ENCODE measurements around the gene NNMT. TPM values are rescaled to one million over a fixed set of nuclear protein-coding genes. Genes with fewer than 3 reads are reported as not detected.

NNMT gene
- total RNA-seq, 1 experiment from 2014 or later: 187 TPM

DNA sequence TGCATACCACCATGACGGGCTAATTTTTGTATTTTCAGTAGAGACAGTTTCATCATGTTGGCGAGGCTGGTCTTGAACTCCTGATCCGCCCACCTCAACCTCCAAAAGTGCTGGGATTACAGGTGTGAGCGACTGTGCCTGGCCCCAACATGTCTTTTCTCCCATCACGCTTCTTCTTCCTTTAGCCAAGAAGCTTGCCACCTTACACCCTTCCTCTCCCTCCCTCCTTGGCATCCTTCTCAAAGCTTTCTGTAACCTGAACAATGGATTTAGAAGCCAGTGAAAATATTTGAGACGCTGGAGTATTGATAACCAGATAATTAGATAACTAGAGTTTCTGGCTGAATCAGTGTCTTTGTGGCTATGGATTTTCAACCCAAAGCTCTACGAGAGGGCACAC lies 11.3 kb upstream of the NNMT start:
- no peak for DNase-seq (ENCODE audit: low read depth)

DNA sequence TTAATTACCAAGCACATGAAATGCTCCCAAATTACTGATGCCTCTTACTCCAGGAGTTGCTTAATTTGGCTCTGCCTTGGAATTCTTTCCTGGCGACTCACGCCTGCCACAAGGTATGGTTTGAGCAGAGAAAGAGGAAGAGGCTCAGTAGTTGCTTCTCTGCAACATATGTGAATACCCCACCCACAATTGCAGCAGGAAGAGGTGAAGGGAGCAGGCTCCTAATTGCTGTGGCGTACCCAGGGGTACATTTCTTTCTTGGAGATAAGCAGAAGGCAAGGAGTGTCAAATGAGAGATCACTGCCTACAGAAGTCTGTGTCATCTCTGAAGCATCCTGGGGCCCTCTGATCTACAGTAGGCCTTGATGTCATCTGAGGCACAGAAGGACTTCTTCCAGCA lies 10.6 kb upstream of the NNMT start:
- peak; percentile 50 for DNase-seq (ENCODE audit: low read depth)

DNA sequence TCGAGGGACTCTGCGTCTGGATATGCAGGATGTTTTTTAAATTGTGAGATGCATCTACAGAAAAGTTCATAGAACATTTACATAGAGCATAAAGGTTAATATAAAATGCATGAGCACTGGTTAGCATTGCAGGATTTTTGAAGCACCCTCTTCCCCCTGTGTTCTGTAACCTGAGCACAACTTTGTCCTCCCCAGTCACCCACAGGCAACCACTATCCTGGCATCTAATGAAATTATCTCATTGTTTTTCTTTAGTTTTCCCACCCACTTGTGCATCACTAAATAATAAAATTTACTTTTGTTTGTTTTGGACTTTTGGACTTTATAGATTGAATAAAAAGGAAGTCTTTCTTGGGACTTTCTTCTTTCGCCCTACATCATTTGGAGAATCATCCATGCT lies 10.0 kb upstream of the NNMT start:
- no peak for DNase-seq (ENCODE audit: low read depth)

DNA sequence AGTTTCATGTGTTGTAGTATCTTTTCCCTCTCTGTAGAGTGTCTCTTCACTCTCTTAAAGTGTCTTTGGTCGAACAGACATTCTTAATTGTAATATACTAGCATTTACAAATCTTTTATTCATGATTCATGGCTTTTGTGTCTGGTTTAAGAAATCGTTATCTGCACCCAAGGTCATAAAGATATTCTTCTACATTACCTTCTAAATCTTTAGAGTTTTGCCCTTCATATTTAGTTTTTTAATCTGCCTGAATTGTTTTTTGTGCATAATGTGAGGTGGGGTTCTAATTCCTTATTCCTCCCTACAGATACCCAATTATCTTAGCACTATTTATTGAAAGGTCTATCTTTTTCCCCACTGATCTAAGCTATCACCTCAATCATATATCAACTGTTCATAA lies 9.0 kb upstream of the NNMT start:
- DNase-seq (ENCODE audit: low read depth): no peak

DNA sequence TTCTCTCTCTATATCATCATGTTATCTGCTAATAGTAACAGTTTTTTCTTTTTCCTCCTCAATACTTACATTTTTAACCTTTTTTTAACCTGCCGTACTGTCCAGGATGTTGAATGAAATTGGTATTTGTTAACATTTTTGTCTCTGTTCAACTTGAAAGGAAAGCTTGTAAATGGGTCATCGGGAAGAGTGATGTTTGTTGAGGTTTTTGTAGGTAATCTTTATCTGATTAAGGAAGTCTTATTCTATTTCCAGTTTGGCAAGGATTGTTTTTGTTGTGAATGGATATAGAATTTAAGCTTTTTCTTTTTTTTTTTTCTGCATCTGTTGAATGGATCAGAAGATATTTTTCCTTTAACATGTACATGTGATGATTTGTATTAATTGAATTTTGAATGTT lies 8.1 kb upstream of the NNMT start:
- DNase-seq (ENCODE audit: low read depth): no peak

DNA sequence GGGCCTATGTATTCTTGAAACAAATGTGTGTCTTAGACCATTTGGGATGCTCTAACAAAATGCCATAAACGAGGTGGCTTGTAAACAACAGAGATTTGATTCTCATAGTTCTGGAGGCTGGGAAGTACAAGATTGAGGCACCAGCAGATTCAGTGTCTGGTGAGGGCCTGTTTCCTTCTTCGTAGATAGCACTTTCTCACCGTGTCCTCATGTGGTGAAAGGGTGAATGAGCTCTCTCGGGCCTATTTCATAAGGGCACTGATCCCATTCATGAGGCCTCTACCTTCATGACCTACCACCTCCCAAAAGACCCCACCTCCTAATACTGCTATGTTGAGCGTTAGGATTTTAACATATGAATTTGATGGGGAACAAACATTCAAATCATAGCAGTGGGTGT lies 6.4 kb upstream of the NNMT start:
- DNase-seq (ENCODE audit: low read depth): no peak

DNA sequence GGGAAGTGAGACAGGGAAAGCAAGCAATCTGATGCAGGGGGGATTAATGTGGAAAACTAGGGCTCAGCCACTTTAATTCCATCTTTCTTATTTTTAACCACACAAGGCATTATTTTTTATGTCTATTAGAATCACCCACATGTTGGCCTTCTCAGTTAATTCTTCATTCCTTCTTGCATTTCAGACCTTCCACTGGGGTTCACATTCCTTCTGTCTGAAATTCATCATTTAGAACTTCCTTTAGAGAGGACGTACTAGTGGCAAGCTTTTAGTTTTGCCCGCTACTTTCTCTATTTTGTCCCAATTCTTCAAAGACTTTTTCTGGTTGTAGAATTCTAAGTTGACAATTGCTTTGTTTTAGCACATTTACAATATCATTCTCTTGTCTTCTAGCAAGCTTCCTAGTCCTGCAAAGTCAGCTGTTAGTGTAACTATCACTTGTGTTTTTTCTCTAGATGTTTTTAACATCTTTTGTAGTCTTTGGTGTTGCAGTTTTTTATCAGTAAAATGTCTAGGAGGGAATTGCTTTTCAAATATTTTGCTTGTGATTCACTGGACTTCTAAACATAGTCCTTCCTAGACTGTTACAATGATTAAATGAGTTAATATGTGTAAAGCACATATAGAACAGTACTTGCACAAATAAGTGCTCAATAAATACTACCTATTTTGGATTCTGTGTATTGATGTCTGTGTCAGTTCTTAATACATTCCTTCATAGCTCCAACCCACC lies 5.5 kb upstream of the NNMT start:
- no peak for DNase-seq (ENCODE audit: low read depth)

DNA sequence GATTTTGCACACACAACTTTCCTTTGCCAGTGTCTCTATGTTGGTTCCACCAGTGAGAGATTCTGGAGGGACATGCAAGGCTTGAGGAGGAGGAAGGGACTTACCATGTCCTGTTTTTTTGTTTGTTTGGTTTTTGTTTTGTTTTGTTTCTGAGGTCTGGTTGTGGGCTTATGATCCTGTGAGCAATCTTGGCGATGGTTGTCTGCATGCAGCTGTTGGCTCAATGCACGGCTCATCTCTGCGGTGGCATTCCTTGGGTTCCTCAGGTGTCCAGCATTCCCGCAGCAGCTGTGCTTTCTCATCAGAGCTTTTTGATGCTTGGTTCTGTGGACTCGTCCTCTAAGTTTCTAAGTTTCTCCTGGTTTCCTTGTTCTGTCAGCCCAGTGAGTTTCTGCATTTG lies 4.8 kb upstream of the NNMT start:
- peak; percentile 82 for DNase-seq (ENCODE audit: low read depth)

DNA sequence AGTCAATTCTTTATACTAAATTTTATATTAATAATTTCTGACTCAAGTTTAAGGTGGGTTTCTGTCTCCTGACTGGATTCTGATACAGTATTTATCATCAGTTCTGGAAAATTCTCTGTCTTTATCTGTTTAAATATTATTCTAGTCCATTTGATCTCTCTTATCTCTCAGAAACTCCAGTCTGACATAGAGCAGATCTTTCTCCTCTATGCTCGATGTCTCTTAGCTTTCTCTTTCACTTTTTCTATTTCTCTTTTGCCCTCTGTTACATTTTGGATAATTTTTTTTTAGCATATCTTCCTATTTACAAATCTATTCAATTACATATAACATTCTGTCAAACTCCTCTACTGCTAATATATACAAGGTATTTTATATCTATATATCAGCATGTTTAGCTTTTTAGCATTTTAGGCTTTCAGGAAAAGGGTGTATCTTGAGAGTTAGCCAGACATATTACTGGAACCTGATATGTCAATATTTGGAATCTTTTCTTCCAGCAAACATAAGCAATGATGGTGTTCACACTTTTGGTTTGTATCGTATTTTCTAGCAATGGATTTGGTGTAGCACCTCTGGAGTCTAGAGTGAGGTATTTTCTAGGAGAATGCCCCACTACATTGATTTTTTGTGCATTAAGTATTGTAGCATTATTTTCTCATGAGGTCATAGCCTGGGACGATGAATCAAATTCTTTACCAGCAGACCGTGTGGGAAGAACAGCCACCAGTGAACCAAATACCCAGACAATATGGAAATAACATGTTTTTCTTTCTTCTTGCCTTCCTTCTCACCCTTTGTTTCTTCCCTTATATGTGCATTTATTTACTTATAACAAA lies 4.1 kb upstream of the NNMT start:
- DNase-seq (ENCODE audit: low read depth): peak; percentile 81

DNA sequence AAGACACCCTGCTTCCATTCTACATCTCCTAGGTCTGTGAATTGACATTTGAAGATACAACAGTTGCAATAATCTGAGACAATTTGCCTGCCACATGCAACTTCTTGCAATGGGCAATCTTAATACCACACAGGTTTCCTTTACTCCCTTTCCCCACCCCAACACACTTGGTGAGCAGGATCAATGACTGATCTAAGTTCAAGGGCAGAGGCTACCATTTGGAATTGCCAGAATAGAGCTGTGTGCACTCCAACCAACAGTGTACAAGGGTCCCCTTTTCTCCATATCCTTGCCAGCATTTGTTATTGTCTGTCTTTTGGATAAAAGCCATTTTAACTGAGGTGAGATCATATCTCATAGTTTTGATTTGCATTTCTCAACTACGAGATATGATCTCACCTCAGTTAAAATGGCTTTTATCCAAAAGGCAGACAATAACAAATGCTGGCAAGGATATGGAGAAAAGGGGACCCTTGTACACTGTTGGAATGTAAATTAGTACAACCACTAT lies 2.9 kb upstream of the NNMT start:
- DNase-seq (ENCODE audit: low read depth): peak; percentile 45

DNA sequence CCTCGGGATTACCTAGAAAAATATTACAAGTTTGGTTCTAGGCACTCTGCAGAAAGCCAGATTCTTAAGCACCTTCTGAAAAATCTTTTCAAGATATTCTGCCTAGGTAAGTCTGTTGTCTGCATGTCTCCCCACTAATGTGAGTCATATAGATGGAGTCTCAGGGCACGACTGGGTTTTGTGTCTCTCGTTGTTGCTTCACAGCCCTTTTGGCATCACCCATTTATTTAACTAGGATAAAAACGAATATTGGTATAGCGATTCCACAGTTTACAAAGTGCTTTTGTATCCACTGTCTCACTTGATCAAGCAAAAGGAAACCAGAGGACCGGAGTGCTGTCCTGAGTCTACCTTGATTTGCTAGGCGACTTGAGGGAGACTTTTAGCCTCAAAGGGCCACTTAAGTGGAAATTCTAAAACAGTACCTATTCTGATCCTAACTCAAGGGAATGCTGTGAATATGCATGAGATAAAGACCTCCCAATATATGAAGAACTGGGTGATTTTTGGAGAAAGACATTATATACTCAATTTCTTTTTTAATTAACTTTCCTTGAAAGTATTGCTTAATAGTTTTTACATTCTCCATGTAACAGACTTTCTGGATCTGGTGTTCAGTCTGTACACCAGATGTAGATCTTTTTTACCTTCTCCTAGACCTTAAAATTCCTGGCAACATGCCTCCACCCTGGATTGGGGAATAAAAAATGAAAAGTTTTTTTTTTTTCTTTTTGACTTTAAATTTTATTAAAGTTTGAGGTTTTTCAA lies 590 bp downstream of the NNMT start:
- peak; percentile 36 for DNase-seq (ENCODE audit: low read depth)

DNA sequence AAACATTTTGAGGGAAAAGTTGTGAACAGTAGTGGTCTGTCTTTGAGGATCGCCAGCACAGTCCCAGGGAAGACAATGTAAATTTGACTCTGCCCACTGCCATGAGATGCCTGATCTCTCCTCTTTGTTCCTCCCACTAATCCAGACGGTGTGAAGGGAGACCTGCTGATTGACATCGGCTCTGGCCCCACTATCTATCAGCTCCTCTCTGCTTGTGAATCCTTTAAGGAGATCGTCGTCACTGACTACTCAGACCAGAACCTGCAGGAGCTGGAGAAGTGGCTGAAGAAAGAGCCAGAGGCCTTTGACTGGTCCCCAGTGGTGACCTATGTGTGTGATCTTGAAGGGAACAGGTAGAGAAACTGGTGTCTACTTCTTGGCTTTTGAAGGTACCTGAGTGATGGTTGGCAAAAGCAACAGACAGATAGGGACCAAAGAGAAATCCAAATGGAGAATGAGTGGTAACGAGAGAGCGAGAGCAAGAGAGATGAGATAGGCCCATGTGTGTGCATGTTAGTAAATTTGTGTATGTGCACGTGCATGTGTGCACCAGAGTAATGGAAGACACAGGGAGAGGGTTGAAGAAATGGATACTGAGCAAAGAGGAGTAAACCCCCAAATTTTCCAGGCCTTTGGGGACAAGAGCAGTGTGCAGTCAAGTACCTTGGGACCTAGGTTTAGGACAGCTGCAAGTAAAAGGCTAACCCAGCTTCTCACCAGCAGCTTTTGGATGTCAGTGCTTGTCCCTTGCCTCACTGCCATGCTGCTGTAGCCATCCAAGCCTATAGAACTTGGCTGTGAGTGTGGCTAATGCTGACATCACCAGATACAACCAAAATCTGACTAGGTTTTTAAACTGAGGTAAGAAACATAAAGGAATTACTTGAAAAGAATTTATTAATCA lies 1.9 kb downstream of the NNMT start:
- no peak for DNase-seq (ENCODE audit: low read depth)

DNA sequence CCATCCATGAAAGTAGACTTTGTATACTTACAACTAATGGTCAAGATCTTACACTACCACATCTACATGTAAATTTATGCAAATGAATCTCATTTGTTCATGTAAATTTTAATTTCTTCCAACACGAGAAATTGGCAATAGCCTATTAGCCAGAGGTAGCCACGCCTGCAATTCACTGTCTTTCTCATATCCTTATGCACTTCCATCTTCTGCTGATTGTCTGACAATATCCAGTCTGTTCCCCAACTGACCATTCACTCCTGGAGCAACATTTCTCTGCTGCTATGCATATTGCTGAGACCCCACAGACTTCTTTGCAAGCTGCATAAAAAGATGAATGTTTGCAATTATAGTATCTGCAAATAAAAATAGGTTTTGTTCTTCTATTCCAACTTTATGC lies 2.5 kb downstream of the NNMT start:
- DNase-seq (ENCODE audit: low read depth): no peak

DNA sequence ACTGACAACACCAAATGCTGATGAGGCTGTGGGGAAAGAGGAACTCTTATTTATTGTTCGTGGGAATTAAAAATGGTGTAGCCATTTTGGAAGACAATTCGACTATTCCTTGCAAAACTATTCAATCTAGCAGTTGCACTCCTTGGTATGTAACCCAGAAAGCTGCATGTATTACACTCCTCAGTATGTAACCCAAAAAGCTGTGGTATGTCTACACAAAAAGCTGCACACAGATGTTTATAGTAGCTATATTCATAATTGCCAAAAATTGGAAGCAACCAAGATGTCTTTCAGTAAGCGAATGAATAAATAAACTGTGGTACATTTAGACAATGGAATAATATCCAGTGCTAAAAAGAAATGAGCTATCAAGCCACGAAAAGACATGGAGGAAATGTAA lies 4.9 kb downstream of the NNMT start:
- DNase-seq (ENCODE audit: low read depth): no peak

DNA sequence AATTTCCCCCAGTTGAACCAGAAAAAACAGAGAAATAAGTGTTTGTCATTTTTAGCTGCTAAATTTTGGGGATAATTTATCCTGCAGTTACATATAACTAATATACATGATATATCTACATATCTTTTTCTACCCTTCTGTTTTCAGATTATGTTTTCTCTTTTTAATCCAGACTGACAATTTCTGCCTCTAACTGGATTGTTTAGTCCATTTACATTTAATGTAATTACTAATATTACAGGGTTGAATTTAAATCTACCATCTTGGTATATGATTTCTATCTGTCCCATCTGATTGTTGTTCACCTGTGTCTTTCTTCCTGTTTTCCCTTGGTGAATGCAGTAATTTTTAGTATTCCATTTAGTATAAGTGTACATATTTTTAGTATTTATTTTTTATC lies 5.7 kb downstream of the NNMT start:
- DNase-seq (ENCODE audit: low read depth): no peak

DNA sequence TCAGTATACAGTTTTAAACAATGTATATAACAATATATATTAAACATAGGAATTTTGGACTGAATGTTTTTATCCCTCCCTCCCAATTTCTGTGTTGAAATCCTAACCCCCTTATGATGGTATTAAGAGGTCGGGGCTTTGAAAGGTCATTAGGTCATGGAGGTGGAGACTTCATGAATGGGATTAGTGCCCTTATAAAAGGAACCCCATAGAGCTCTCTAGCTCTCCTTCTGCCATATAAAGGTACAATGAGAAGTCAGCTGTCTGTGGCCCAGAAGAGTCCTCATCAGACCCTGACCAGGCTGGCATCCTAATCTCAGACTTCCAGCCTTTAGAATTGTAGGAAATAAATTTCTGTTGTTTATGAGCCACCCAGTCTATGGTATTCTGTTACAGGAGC lies 6.5 kb downstream of the NNMT start:
- no peak for DNase-seq (ENCODE audit: low read depth)

DNA sequence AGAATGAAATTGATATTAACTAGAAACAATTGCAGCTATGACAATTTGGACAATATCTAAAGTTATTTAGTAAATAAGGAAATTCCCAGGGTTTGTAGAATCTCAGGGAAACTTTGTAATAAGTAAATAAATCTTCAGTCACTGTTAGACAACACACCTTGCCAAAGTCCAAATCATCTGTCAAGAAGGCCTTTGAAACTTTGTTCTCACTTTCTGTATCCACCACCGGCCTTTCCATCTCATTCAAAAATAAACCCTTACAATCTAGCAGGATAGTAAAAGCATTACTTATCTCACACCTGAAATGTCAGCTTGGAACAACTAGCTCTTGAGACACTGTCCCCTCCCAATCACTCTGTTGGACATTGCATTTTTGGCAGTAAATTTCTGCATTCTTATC lies 7.9 kb downstream of the NNMT start:
- no peak for DNase-seq (ENCODE audit: low read depth)

DNA sequence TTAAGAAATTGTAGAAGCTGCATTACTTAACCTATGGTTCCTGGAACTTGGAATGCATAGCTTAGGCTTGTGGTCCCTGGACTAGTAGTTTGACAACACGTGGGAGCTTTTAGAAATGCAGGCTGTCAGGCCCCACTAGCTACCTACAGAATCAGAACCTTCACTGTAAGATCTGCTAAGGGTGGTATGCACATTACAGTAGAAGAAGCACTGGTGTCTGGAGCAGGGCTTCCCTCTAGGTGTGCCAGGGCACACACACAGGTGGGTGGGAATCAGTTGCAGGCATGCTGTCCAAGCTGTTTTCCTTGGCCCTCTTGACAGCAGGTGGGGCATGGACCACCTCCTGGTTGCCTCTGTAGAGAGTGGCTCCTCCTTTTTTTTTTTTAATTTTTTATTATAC lies 8.8 kb downstream of the NNMT start:
- DNase-seq (ENCODE audit: low read depth): no peak

DNA sequence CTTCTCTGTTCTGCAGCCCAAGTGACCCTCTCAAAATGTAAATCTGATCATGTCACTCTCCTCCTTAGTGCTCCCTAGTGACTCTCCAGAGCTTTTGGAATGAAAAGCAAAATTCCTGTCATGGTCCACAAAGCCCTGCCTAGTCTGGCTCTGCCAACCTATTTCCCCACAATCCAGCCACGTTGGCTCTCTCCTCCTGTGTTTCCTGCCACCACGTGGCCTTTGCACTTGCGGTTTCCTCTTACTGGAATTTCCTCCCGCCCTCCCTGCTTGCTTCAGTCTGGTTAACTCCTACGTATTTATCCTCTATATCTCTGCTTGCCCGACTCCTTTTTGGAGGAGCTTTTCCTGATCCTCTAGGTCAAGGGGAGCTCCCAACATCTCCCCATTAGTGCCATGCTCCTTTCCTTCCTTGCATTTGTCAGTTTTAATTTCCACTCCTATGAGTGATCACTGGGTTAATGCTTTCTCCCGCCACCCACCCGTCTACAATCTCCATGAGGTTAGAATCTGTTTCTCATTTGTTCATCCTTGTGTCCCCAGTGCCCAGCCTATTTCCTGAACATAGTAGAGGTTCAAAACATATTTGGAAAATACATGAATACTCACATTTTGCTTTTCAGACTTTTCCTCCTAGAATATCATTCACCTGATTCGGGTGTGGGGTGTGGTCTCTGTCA lies 11.5 kb downstream of the NNMT start:
- peak; percentile 86 for DNase-seq (ENCODE audit: low read depth)

DNA sequence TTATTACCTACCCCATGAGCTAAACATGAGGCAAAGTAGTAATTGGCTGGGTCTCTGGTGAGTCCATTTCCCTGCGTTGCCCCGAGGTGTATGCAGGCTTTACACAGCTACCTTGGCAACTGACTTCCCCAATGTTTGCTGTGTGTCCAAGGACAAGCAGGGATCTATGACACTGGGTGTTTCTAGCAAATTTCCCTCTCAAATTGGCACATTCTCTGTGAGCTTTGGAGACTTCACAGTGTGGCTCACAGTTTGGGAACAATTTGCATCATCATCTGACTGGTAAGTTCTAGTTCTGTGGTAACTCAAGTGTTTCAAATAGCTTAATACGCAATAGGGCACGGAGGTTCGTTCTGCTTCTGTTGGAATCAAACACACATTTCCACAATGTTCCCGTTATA lies 12.5 kb downstream of the NNMT start:
- no peak for DNase-seq (ENCODE audit: low read depth)

DNA sequence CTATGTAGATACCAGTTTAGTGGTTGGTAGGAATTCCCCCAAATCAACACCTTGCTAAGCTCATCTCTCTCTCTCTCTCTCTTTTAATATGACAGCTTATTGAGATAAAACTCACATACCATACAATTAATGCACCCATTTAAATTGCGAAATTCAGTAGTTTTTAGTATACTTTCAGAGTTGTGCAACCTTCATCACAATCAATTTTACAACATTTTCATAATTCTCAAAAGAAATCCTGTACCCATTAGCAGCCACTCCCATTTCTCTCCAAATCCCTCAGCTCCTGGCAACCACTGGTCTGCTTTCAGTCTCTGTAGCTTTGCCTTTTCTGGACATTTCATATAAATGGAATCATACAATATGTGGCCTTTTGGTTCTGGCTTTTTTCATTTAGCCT lies 13.3 kb downstream of the NNMT start:
- DNase-seq (ENCODE audit: low read depth): no peak
